GM12878 (cell line): Measurements from ENCODE around the gene AGBL5. TPM values are rescaled to one million over a fixed set of nuclear protein-coding genes. Genes with fewer than 3 reads are reported as not detected.

ENCODE experiments used
- ATAC-seq: fragments of 200-7000 bp; cut with Tn5 transposase; 3 replicates; pipeline ENCODE4 v1.9.1; 2020; ENCODE audit warnings: mild to moderate bottlenecking, moderate library complexity
- BruUV-seq: library from RNA; stranded (reverse); fragments of 400-500 nt; replicated peaks from 2 replicates; lab custom pipeline; 2021; lab: Mats Ljungman, UMichigan
- CTCF ChIA-PET: fragments of 300-600 bp; sonication (Branson Sonifier 250); formaldehyde crosslinking; extraction: SDS; loops from one replicate; lab custom pipeline; 2021; ENCODE audit warnings: inconsistent platforms; lab: Yijun Ruan, JAX
- POLR2A ChIA-PET: fragments of 350-600 bp; formaldehyde crosslinking; extraction: SDS; loops from one replicate; lab custom pipeline; 2021; ENCODE audit warnings: inconsistent platforms; lab: Charles Lee
- RAD21 ChIA-PET: fragments of 300-600 bp; sonication (Branson Sonifier 250); formaldehyde crosslinking; loops from one replicate; lab custom pipeline; 2023; ENCODE audit warnings: antibody characterized with exemption; ENCODE audit not compliant: unreplicated experiment; lab: Charles Lee
- SMC1A ChIA-PET: fragments of 300-600 bp; sonication (Branson Sonifier 250); formaldehyde crosslinking; loops from one replicate; lab custom pipeline; 2023; ENCODE audit not compliant: unreplicated experiment, uncharacterized antibody; lab: Charles Lee
- DNase-seq: peaks from one replicate; pipeline ENCODE4 v3.0.0-alpha.2; 2011; ENCODE audit warnings: low read depth, low spot score
- FAIRE-seq: peaks from 3 replicates; lab custom pipeline; 2011; peaks lifted over from hg19 to GRCh38; lab: Jason Lieb, UNC
- H2AFZ ChIP-seq: 2 replicates; pipeline ENCODE4 v1.6.0; 2011; ENCODE audit warnings: low read depth, low read length, control low read depth; ENCODE audit not compliant: control insufficient read depth
- H3K27ac ChIP-seq: 2 replicates; pipeline ENCODE4 v1.5.1; 2011; ENCODE audit warnings: control low read depth; ENCODE audit not compliant: control insufficient read depth, insufficient read depth
- H3K27me3 ChIP-seq, 2 experiments: replicated peaks in 1 of 2; 2 replicates each; pipeline versions ENCODE4 v1.6.0 to v1.6.1; 2011; ENCODE audit warnings: low read length in 1 of 2; ENCODE audit not compliant: control insufficient read depth in 2 of 2, insufficient read depth in 2 of 2
- H3K36me3 ChIP-seq, 2 experiments: 2 replicates each; pipeline ENCODE4 v1.5.1; 2011; ENCODE audit warnings: low read length in 1 of 2; ENCODE audit not compliant: control insufficient read depth in 2 of 2, insufficient read depth in 2 of 2
- H3K4me1 ChIP-seq: 2 replicates; pipeline ENCODE4 v1.6.1; 2011; ENCODE audit warnings: mild to moderate bottlenecking, low read length, moderate library complexity, mixed read lengths; ENCODE audit not compliant: control insufficient read depth, insufficient read depth
- H3K4me2 ChIP-seq: 2 replicates; pipeline ENCODE4 v1.6.0; 2011; ENCODE audit warnings: control low read depth; ENCODE audit not compliant: control insufficient read depth, insufficient read depth
- H3K4me3 ChIP-seq: fragments of 200-600 bp; sonication (generic); 2 replicates; pipeline ENCODE4 v1.5.1; 2016
- H3K79me2 ChIP-seq: 2 replicates; pipeline ENCODE4 v1.6.0; 2011; ENCODE audit warnings: low read length; ENCODE audit not compliant: control insufficient read depth, insufficient read depth
- H3K9ac ChIP-seq: 2 replicates; pipeline ENCODE4 v1.8.0; 2011; ENCODE audit warnings: low read length, control low read depth, mixed read lengths; ENCODE audit not compliant: control insufficient read depth, insufficient read depth
- H3K9me3 ChIP-seq: replicated peaks from 3 replicates; pipeline ENCODE4 v1.5.1; 2011; ENCODE audit warnings: mild to moderate bottlenecking, low read length; ENCODE audit not compliant: control insufficient read depth, insufficient read depth
- H4K20me1 ChIP-seq: 2 replicates; pipeline ENCODE4 v1.6.0; 2011; ENCODE audit not compliant: control insufficient read depth, insufficient read depth
- BHLHE40 ChIP-seq, 2 experiments: fragments of 450-650 bp in 1 of 2; IDR thresholded peaks; 2 replicates each; pipeline ENCODE4 v1.6.1; 2011 to 2017; ENCODE audit warnings: low read depth in 2 of 2, borderline replicate concordance in 1 of 2, improper control_type of control experiment in 1 of 2, low read length in 1 of 2, mild to moderate bottlenecking in 1 of 2
- CBX3 ChIP-seq: fragments of 200-600 bp; sonication (generic); IDR thresholded peaks from 2 replicates; pipeline ENCODE4 v1.6.1; 2016; ENCODE audit warnings: low read depth, borderline replicate concordance
- PAX5 ChIP-seq: IDR thresholded peaks from 2 replicates; pipeline ENCODE4 v1.6.1; 2011; ENCODE audit warnings: low read depth, low read length, borderline replicate concordance
- RFX5 ChIP-seq: IDR thresholded peaks from 2 replicates; pipeline ENCODE4 v1.6.1; 2011; ENCODE audit warnings: low read depth, low read length, improper control_type of control experiment
- SIX5 ChIP-seq: IDR thresholded peaks from 2 replicates; pipeline ENCODE4 v1.6.1; 2011; ENCODE audit warnings: mild to moderate bottlenecking, low read depth, low read length, moderate library complexity; ENCODE audit not compliant: severe bottlenecking
- STAT1 ChIP-seq: fragments of 450-650 bp; conservative IDR thresholded peaks from 2 replicates; pipeline ENCODE4 v1.6.1; 2014; ENCODE audit warnings: antibody characterized with exemption, mild to moderate bottlenecking
- ZBTB33 ChIP-seq: fragments of 450-650 bp; IDR thresholded peaks from 2 replicates; pipeline ENCODE4 v1.6.1; 2017; ENCODE audit warnings: mild to moderate bottlenecking
- ZNF24 ChIP-seq: fragments of 450-650 bp; IDR thresholded peaks from 2 replicates; pipeline ENCODE4 v1.6.1; 2017; ENCODE audit warnings: antibody characterized with exemption, mild to moderate bottlenecking
- WGBS: methylation state at CpG from one replicate; pipeline ENCODE4 v1.1.6; 2016; ENCODE audit warnings: low lambda C conversion rate; ENCODE audit not compliant: insufficient replicate concordance, insufficient coverage; ENCODE audit errors: missing lambda C conversion rate; 5-methylcytosine and 5-hydroxymethylcytosine counted together
- in situ Hi-C: fragments of 300-500 bp; cut with MboI; formaldehyde crosslinking; loops from 9 replicates; pipeline ENCODE4 v1.14.3; 2018; ENCODE audit warnings: mixed read lengths
- intact Hi-C: fragments of 100-400 bp; cut with micrococcal nuclease; formaldehyde crosslinking; loops from one replicate; pipeline ENCODE4 v1.14.2; 2022; ENCODE audit not compliant: unreplicated experiment
- polyA plus RNA-seq, 11 experiments: library from polyadenylated mRNA; depleted of rRNA in 4 of 11; unstranded in 6 of 11; stranded (reverse) in 5 of 11; fragments of >200 nt; fragmentation: Nextera tagmentation in 4 of 11; fragmentation: Illumina TruSeq in 1 of 11; extraction: Ambion mirVana in 4 of 11; extraction: Trizol in 1 of 11; gene quantifications; 1 replicate in 1 of 11; 2 replicates in 10 of 11; pipeline versions ENCODE4 v1.2.1 to v1.2.3, GENCODE V29; 2011 to 2016; ENCODE audit warnings: inconsistent platforms in 2 of 11, missing spikeins in 2 of 11, low read depth in 1 of 11
- total RNA-seq, 4 experiments: library from RNA; depleted of rRNA in 3 of 4; stranded (reverse); fragments of >200 nt in 3 of 4; fragmentation: Illumina TruSeq in 1 of 4; extraction: Trizol in 1 of 4; gene quantifications; 2 replicates each; pipeline versions ENCODE4 v1.2.1 to v1.2.3, GENCODE V29; 2013 to 2021

The AGBL5 gene
- total and polyA plus RNA-seq, 10 of the 15 experiments (the other 5 are each of a cell fraction or from before 2014, with no cell fraction given): 1.9 to 28.5 (median 19.5) TPM

- Histone ChIP-seq H3K79me2 (no peaks in the 10 kb centered on the region), H3K4me2 (no peak overlapping the region), H3K36me3 (no peaks in the 10 kb centered on the region), H3K4me1 (no peaks in the 10 kb centered on the region; the same call in 1 of the 2 replicates), H2AFZ (no peak overlapping the region), H4K20me1 (no peaks in the 10 kb centered on the region), H3K9me3 (no peaks in the 10 kb centered on the region), H3K27ac (no peak overlapping the region), H3K9ac (no peak overlapping the region), H3K27me3 (peaks cover 6 to 7% of the 10 kb centered on the region in 2 experiments), H3K4me3 (no peak overlapping the region)
- intact Hi-C loops: no loop called here
- ChIA-PET POLR2A (interaction anchor here (0.6 kb wide), 1 partner anchor 35 kb away, joined by 3 read pairs; no protein-coding TSS in a partner anchor), RAD21 (no interaction called here), SMC1A (interaction anchor here (1.0 kb wide), 1 partner anchor 69 kb away, joined by 3 read pairs; no protein-coding TSS in a partner anchor), CTCF (interaction anchor here (1.7 kb wide), 1 partner anchor 18 kb away, joined by 4 read pairs; no protein-coding TSS in a partner anchor)
- no TSS peak for BruUV-seq
- FAIRE-seq (no peak), DNase-seq (no peak), ATAC-seq (no peak)
- WGBS: 2% methylated on average over 2 of the region's 2 CpGs
- TF ChIP-seq ZNF24 (no peak), CBX3 (no peak), ZBTB33 (no peak), PAX5 (no peak), STAT1 (no peak), SIX5 (no peak), BHLHE40 (IDR thresholded peaks at IDR 0.05; ENCODE audit: borderline replicate concordance in 1 of 2, low read depth in 2 of 2, low read length in 1 of 2) (no peak), RFX5 (no peak)
- in situ Hi-C loops: no loop called here
Measured at GRCh38 chr2:27115519-27115918, 64.1 kb downstream of the AGBL5 start.
